ENCODE results near the gene TMEM30B. TPM values are rescaled to one million over a fixed set of nuclear protein-coding genes. Genes with fewer than 3 reads are reported as not detected.

TMEM30B gene
- polyA plus RNA-seq, 2 donors, result 12.8 to 14.1 TPM

DNA sequence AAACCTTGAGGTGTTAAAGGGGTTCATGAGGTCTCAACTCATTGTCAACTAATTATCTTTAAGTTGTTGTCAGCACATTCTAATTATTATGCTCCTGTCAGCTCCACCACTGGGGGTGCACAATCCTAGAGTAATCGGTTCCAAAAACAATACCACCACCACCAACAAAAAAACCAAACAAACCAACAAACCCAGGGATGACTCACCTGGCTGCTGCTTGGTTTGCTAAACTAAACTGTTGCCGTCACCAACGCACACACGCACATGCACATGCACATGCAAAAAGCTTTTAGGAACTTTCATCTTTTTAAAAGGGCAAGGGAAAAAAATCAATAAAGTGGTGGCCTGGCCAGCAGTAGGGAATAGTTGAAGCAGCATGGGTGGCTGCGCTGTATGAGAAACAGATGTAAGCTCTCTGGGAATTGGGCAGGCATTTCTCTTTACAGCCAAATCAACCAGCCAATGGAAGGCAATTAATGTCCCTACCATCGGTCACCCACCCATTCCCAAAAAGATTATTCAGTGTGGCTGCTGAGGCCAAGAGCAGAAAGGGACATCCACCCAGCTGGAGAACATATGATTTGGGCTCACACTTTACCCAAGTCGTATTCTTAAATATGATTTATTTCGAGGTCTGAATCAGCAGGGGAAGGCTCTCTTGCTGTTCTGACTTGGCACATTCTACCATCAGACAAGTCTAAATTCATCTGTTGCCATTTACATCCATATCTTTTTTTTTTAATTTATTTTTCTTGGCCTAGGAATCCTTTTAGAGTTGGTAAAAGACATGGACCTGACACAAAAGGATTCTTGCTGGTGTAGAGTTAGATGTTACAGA lies 20.0 kb downstream of the TMEM30B start:
- WGBS, 2 donors, result 68 to 70% methylated on average over 8 of the region's 8 CpGs
- Histone ChIP-seq H3K4me1 (ENCODE audit: control insufficient read depth in 2 of 2, insufficient read depth in 2 of 2, low read length in 1 of 2) (no peaks in the 10 kb centered on the region), H3K27ac (ENCODE audit: low read depth in 2 of 2, low read length in 1 of 2) (no peak overlapping the region), H3K9me3 (ENCODE audit: control insufficient read depth in 2 of 2, insufficient read depth in 1 of 2, low read depth in 1 of 2, low read length in 1 of 2) (no peaks in the 10 kb centered on the region), H3K36me3 (ENCODE audit: control insufficient read depth in 2 of 2, insufficient read depth in 2 of 2, low read length in 1 of 2) (no peaks in the 10 kb centered on the region), H3K4me3 (ENCODE audit: low read depth in 1 of 2, low read length in 2 of 2) (no peak overlapping the region), H3K27me3 (ENCODE audit: control insufficient read depth in 1 of 2, insufficient read depth in 2 of 2, low read length in 2 of 2) (no peaks in the 10 kb centered on the region)

DNA sequence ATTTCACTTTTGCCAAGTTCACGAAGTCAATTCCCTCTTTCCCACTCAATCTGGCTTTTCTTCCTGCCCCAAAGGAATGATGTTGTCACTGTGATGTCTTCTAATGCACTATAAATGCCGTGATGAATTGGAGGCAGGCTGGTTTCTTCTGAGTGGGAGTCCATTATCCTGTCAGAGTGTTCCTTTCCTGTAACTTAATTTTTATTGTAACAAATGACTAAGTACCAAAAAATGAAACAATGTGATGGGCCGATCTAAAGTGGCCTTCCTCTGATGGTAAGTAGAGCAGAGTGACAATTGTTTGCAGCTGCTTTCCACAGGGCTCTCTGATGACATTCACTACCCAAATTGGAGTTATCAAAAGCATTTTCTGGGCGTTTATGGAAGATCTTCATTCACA lies 22.2 kb downstream of the TMEM30B start:
- Histone ChIP-seq H3K4me3 (ENCODE audit: low read depth in 1 of 2, low read length in 2 of 2) (no peak overlapping the region), H3K27me3 (ENCODE audit: control insufficient read depth in 1 of 2, insufficient read depth in 2 of 2, low read length in 2 of 2) (no peaks in the 10 kb centered on the region), H3K4me1 (ENCODE audit: control insufficient read depth in 2 of 2, insufficient read depth in 2 of 2, low read length in 1 of 2) (no peaks in the 10 kb centered on the region), H3K36me3 (ENCODE audit: control insufficient read depth in 2 of 2, insufficient read depth in 2 of 2, low read length in 1 of 2) (no peaks in the 10 kb centered on the region), H3K9me3 (ENCODE audit: control insufficient read depth in 2 of 2, insufficient read depth in 1 of 2, low read depth in 1 of 2, low read length in 1 of 2) (no peaks in the 10 kb centered on the region), H3K27ac (ENCODE audit: low read depth in 2 of 2, low read length in 1 of 2) (no peak overlapping the region)
- 46 to 57% methylated on average over 4 of the region's 4 CpGs for WGBS, 2 donors

DNA sequence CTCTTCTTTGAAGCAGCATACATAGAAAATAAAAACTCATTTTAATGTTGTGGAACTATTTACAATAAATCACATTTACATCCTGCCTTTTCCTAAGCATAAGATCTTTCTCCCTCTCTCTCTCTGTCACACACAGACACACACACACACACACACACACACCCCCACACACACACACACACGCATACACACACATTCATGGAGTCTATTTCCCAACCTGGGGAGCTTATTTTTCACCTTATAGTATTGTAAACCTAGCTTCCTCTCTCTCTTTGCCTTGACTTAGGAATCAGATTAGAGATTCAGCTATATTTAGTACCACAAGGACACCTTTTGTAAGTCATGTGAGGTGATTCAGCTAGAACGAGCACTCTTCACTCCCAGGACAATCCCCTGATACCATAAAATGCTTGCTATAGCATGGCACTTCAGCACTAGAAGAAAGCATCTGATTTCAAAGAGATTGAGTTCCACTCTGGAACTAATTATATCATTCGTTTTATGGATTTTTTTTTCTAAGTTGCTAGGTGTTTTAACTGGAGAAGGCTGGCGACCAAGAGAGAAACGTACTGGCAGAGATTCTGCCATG lies 23.6 kb downstream of the TMEM30B start:
- Histone ChIP-seq H3K9me3 (ENCODE audit: control insufficient read depth in 2 of 2, insufficient read depth in 1 of 2, low read depth in 1 of 2, low read length in 1 of 2) (no peaks in the 10 kb centered on the region), H3K4me3 (ENCODE audit: low read depth in 1 of 2, low read length in 2 of 2) (no peak overlapping the region), H3K4me1 (ENCODE audit: control insufficient read depth in 2 of 2, insufficient read depth in 2 of 2, low read length in 1 of 2) (no peaks in the 10 kb centered on the region), H3K27me3 (ENCODE audit: control insufficient read depth in 1 of 2, insufficient read depth in 2 of 2, low read length in 2 of 2) (no peaks in the 10 kb centered on the region), H3K36me3 (ENCODE audit: control insufficient read depth in 2 of 2, insufficient read depth in 2 of 2, low read length in 1 of 2) (no peaks in the 10 kb centered on the region), H3K27ac (ENCODE audit: low read depth in 2 of 2, low read length in 1 of 2) (no peak overlapping the region)
- WGBS, 2 donors, result 75 to 79% methylated on average over 5 of the region's 5 CpGs

GRCh38 chr14:61256826-61257468 lies 24.2 kb downstream of the TMEM30B start:
- no peaks in the 10 kb centered on the region for H3K27me3 ChIP-seq (ENCODE audit: control insufficient read depth in 1 of 2, insufficient read depth in 2 of 2, low read length in 2 of 2)
- H3K36me3 ChIP-seq (ENCODE audit: control insufficient read depth in 2 of 2, insufficient read depth in 2 of 2, low read length in 1 of 2), result no peaks in the 10 kb centered on the region
- H3K4me1 ChIP-seq (ENCODE audit: control insufficient read depth in 2 of 2, insufficient read depth in 2 of 2, low read length in 1 of 2), result no peaks in the 10 kb centered on the region
- H3K27ac ChIP-seq (ENCODE audit: low read depth in 2 of 2, low read length in 1 of 2), result no peak overlapping the region
- WGBS, 2 donors, result 76 to 89% methylated on average over 6 of the region's 6 CpGs
- H3K9me3 ChIP-seq (ENCODE audit: control insufficient read depth in 2 of 2, insufficient read depth in 1 of 2, low read depth in 1 of 2, low read length in 1 of 2), result no peaks in the 10 kb centered on the region
- H3K4me3 ChIP-seq (ENCODE audit: low read depth in 1 of 2, low read length in 2 of 2), result no peak overlapping the region

GRCh38 chr14:61255968-61256367 lies 25.2 kb downstream of the TMEM30B start:
- WGBS, 2 donors, result 89 to 93% methylated on average over 5 of the region's 5 CpGs
- H3K9me3 ChIP-seq (ENCODE audit: control insufficient read depth in 2 of 2, insufficient read depth in 1 of 2, low read depth in 1 of 2, low read length in 1 of 2), result no peaks in the 10 kb centered on the region

DNA sequence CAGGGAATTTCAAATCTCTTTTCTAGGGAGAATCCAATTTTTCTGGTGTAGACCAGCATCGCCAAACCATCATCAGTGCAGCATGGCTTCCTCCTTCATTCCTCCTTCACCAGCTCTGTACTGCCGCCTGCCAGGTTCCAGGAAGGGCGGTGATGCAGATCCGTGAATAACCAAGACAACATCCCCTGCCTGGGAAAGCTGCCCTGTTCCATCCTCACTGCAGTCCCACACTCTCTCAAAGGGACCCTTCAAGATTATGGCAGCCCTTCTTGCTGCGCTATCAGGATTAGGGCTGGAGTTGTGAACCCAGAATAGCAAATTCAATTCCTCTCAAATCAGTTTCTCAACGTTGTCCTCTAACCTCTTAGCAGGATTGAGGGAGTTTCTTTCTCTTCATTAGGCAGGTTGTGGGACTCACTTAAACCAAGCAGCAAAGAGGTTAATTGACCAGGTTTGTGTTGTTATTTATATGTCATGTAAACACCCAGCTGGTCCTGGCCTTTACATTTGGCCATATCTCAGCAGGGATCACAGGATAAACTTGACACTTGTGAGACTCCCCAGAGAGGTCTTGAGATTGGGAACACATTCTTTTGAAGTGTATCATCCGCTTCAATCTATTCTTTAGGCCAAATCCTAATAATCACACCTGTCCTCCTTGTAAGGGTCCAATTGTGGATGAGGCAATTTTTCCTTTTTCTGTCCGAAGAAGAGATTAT lies 26.2 kb downstream of the TMEM30B start:
- H3K27ac ChIP-seq (ENCODE audit: low read depth in 2 of 2, low read length in 1 of 2), result no peak overlapping the region
- H3K9me3 ChIP-seq (ENCODE audit: control insufficient read depth in 2 of 2, insufficient read depth in 1 of 2, low read depth in 1 of 2, low read length in 1 of 2), result no peaks in the 10 kb centered on the region
- H3K27me3 ChIP-seq (ENCODE audit: control insufficient read depth in 1 of 2, insufficient read depth in 2 of 2, low read length in 2 of 2), result no peaks in the 10 kb centered on the region
- no peaks in the 10 kb centered on the region for H3K4me1 ChIP-seq (ENCODE audit: control insufficient read depth in 2 of 2, insufficient read depth in 2 of 2, low read length in 1 of 2)
- WGBS, 2 donors, result 74 to 77% methylated on average over 8 of the region's 8 CpGs
- no peak overlapping the region for H3K4me3 ChIP-seq (ENCODE audit: low read depth in 1 of 2, low read length in 2 of 2)
- no peaks in the 10 kb centered on the region for H3K36me3 ChIP-seq (ENCODE audit: control insufficient read depth in 2 of 2, insufficient read depth in 2 of 2, low read length in 1 of 2)

More at GRCh38 chr14:61255968-61256367, 25.2 kb downstream of the TMEM30B start:
- no peaks in the 10 kb centered on the region for H3K36me3 ChIP-seq (ENCODE audit: control insufficient read depth in 2 of 2, insufficient read depth in 2 of 2, low read length in 1 of 2)
- H3K4me3 ChIP-seq (ENCODE audit: low read depth in 1 of 2, low read length in 2 of 2), result no peak overlapping the region
- H3K4me1 ChIP-seq (ENCODE audit: control insufficient read depth in 2 of 2, insufficient read depth in 2 of 2, low read length in 1 of 2), result no peaks in the 10 kb centered on the region
- no peak overlapping the region for H3K27ac ChIP-seq (ENCODE audit: low read depth in 2 of 2, low read length in 1 of 2)
- H3K27me3 ChIP-seq (ENCODE audit: control insufficient read depth in 1 of 2, insufficient read depth in 2 of 2, low read length in 2 of 2), result no peaks in the 10 kb centered on the region

DNA sequence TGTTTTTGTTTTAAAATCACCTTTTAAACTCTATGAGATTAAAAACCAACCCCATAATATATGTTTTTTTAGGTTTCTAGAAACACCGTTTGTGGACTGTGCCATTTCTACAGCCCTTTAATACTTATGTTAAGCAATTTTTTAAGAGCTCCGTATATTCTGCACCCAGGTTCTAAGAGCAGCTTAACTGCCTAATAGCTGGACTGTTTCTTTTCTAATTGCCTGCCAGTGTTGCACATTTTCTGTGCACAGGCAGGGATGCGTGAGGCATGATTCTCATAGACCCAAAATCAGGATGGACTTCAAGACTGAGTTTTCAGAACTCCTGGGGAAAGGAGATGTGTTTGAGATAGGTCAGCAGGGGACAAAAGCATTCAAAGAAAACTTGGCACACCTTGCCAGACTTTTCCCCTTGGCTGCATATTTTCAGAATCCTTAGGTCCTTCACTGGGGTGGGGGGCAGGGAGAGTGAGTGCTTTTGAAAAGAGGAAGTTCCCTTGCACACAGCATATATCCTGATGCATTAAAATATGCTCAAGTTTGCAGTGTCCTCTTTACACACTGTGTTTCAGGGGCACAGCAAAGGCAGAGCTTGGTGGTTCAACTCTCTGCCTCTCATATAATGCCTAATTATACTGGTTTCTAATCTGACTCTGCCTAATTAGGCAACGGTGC lies 27.9 kb downstream of the TMEM30B start:
- Histone ChIP-seq H3K9me3 (ENCODE audit: control insufficient read depth in 2 of 2, insufficient read depth in 1 of 2, low read depth in 1 of 2, low read length in 1 of 2) (no peaks in the 10 kb centered on the region), H3K36me3 (ENCODE audit: control insufficient read depth in 2 of 2, insufficient read depth in 2 of 2, low read length in 1 of 2) (no peaks in the 10 kb centered on the region), H3K27me3 (ENCODE audit: control insufficient read depth in 1 of 2, insufficient read depth in 2 of 2, low read length in 2 of 2) (no peaks in the 10 kb centered on the region), H3K4me1 (ENCODE audit: control insufficient read depth in 2 of 2, insufficient read depth in 2 of 2, low read length in 1 of 2) (no peaks in the 10 kb centered on the region), H3K27ac (ENCODE audit: low read depth in 2 of 2, low read length in 1 of 2) (no peak overlapping the region), H3K4me3 (ENCODE audit: low read depth in 1 of 2, low read length in 2 of 2) (no peak overlapping the region)
- WGBS, 2 donors, result 57 to 59% methylated on average over 4 of the region's 4 CpGs

- H3K36me3 ChIP-seq (ENCODE audit: control insufficient read depth in 2 of 2, insufficient read depth in 2 of 2, low read length in 1 of 2), result no peaks in the 10 kb centered on the region
- no peak overlapping the region for H3K4me3 ChIP-seq (ENCODE audit: low read depth in 1 of 2, low read length in 2 of 2)
- no peak overlapping the region for H3K27ac ChIP-seq (ENCODE audit: low read depth in 2 of 2, low read length in 1 of 2)
- 10 to 11% methylated on average over 7 of the region's 7 CpGs for WGBS, 2 donors
- H3K9me3 ChIP-seq (ENCODE audit: control insufficient read depth in 2 of 2, insufficient read depth in 1 of 2, low read depth in 1 of 2, low read length in 1 of 2), result no peaks in the 10 kb centered on the region
- no peaks in the 10 kb centered on the region for H3K4me1 ChIP-seq (ENCODE audit: control insufficient read depth in 2 of 2, insufficient read depth in 2 of 2, low read length in 1 of 2)
- no peaks in the 10 kb centered on the region for H3K27me3 ChIP-seq (ENCODE audit: control insufficient read depth in 1 of 2, insufficient read depth in 2 of 2, low read length in 2 of 2)
Measured at GRCh38 chr14:61252369-61253063, 28.6 kb downstream of the TMEM30B start.

All from esophagus (tissue), 2 donors.